Ovary (tissue), 3 donors: ENCODE measurements around the gene EVL.

Experiments used
- EP300 ChIP-seq: sonication (generic); formaldehyde crosslinking; IDR thresholded peaks from one replicate; pipeline ENCODE4 v1.6.1; 2017; ENCODE audit warnings: antibody characterized with exemption
- POLR2A ChIP-seq: fragments of 450-650 bp; IDR thresholded peaks from one replicate; pipeline ENCODE4 v1.6.1; 2017; ENCODE audit warnings: antibody characterized with exemption, mild to moderate bottlenecking, moderate library complexity
- TF ChIP-seq, protein P1 (sequence below), 3 donors: fragments of 450-650 bp in 2 of 3; fragments of 200-600 bp in 1 of 3; IDR thresholded peaks; one replicate each; pipeline versions ENCODE4 v1.5.1 to v1.8.0; 2016 to 2022; ENCODE audit warnings: antibody characterized with exemption in 3 of 3, mild to moderate bottlenecking in 1 of 3
- donor health status: DM: no; HTN: no; CAD: no.

DNA sequence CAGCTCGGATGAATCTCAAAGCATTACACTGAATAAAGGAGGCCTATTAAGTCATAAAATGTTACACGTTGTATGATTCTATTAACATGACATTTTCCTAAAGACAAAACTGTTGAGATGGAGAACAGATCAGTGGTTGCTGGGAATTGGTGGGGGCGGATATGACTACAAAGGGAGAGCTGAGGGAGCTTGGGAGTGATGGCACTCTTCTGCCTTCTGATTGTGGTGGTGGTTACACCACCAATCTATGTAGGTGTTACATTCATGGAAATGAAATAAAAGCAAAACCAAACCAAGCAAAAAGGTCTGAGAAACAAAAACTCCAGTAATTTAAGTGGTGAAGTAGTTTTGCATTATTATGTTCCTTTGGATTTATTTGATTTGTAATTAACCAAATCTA, 16.4 kb upstream of the EVL start:
- TF ChIP-seq POLR2A = no peak
- TF ChIP-seq, protein P1, sequence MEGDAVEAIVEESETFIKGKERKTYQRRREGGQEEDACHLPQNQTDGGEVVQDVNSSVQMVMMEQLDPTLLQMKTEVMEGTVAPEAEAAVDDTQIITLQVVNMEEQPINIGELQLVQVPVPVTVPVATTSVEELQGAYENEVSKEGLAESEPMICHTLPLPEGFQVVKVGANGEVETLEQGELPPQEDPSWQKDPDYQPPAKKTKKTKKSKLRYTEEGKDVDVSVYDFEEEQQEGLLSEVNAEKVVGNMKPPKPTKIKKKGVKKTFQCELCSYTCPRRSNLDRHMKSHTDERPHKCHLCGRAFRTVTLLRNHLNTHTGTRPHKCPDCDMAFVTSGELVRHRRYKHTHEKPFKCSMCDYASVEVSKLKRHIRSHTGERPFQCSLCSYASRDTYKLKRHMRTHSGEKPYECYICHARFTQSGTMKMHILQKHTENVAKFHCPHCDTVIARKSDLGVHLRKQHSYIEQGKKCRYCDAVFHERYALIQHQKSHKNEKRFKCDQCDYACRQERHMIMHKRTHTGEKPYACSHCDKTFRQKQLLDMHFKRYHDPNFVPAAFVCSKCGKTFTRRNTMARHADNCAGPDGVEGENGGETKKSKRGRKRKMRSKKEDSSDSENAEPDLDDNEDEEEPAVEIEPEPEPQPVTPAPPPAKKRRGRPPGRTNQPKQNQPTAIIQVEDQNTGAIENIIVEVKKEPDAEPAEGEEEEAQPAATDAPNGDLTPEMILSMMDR (IDR thresholded peaks at IDR 0.05) = no peak
- TF ChIP-seq EP300 = no peak
